HEK293 (cell line): ENCODE data around the gene ELAVL2.

Experiments used
- CTCF ChIA-PET: fragments of 350-600 bp; formaldehyde crosslinking; extraction: SDS; loops from one replicate; lab custom pipeline; 2021; ENCODE audit warnings: antibody characterized with exemption; lab: Yijun Ruan, JAX
- POLR2A ChIA-PET: fragments of 300-600 bp; formaldehyde crosslinking; extraction: SDS; loops from one replicate; lab custom pipeline; 2020; ENCODE audit warnings: antibody characterized with exemption, inconsistent platforms; lab: Yijun Ruan, JAX
- H3K27ac ChIP-seq: fragments of 200-500 bp; sonication (Bioruptor generic); 2 replicates; pipeline ENCODE4 v1.5.1; 2014; ENCODE audit warnings: low read depth, low read length, control low read depth, inconsistent platforms; ENCODE audit errors: extremely low read depth
- H3K36me3 ChIP-seq, 2 experiments: fragments of 200-500 bp in 1 of 2; sonication (Bioruptor generic) in 1 of 2; 1 replicate in 1 of 2; 2 replicates in 1 of 2; pipeline ENCODE4 v1.5.1; 2014 to 2017; ENCODE audit warnings: inconsistent platforms in 2 of 2, low read length in 2 of 2; ENCODE audit not compliant: control insufficient read depth in 2 of 2, insufficient read depth in 1 of 2
- H3K4me1 ChIP-seq: fragments of 200-500 bp; sonication (Bioruptor generic); 2 replicates; pipeline ENCODE4 v1.5.1; 2014; ENCODE audit warnings: mild to moderate bottlenecking, low read length, inconsistent platforms; ENCODE audit not compliant: control insufficient read depth, insufficient read depth
- H3K4me3 ChIP-seq: 2 replicates; pipeline ENCODE4 v1.5.1; 2011; ENCODE audit warnings: low read depth, mild to moderate bottlenecking, control low read depth, low read length, moderate library complexity
- H3K9me3 ChIP-seq: fragments of 200-500 bp; sonication (Bioruptor generic); 2 replicates; pipeline ENCODE4 v1.5.1; 2014; ENCODE audit warnings: low read depth, low read length, inconsistent platforms; ENCODE audit not compliant: control insufficient read depth, insufficient read depth
- BCL6B ChIP-seq: fragments of 450-650 bp; formaldehyde crosslinking; IDR thresholded peaks from 2 replicates; pipeline ENCODE4 v1.5.1; 2017; ENCODE audit warnings: missing biosample characterization, missing genetic modification characterization
- KLF8 ChIP-seq: fragments of 450-650 bp; formaldehyde crosslinking; IDR thresholded peaks from 2 replicates; pipeline ENCODE4 v1.5.1; 2016; ENCODE audit warnings: missing biosample characterization, missing genetic modification characterization
- PBX3 ChIP-seq: sonication (generic); formaldehyde crosslinking; IDR thresholded peaks from 2 replicates; pipeline ENCODE4 v1.8.1; 2022; ENCODE audit warnings: mild to moderate bottlenecking, moderate library complexity, missing genetic modification reagents
- SP3 ChIP-seq: fragments of 450-650 bp; formaldehyde crosslinking; IDR thresholded peaks from 2 replicates; pipeline ENCODE4 v1.5.1; 2016; ENCODE audit warnings: missing biosample characterization, missing genetic modification characterization
- ZBTB48 ChIP-seq: fragments of 450-650 bp; formaldehyde crosslinking; IDR thresholded peaks from 2 replicates; pipeline ENCODE4 v1.5.1; 2016; ENCODE audit warnings: missing biosample characterization, missing genetic modification characterization
- ZBTB7A ChIP-seq: fragments of 450-650 bp; formaldehyde crosslinking; IDR thresholded peaks from 2 replicates; pipeline ENCODE4 v1.5.1; 2016; ENCODE audit warnings: low read depth, missing biosample characterization, missing genetic modification characterization
- ZNF10 ChIP-seq: fragments of 450-650 bp; formaldehyde crosslinking; IDR thresholded peaks from 2 replicates; pipeline ENCODE4 v1.5.1; 2017; ENCODE audit warnings: missing biosample characterization, missing genetic modification characterization
- ZNF148 ChIP-seq: fragments of 450-650 bp; formaldehyde crosslinking; IDR thresholded peaks from 2 replicates; pipeline ENCODE4 v1.5.0; 2017; ENCODE audit warnings: missing biosample characterization, missing genetic modification characterization, borderline replicate concordance
- ZNF155 ChIP-seq: fragments of 450-650 bp; formaldehyde crosslinking; IDR thresholded peaks from 2 replicates; pipeline ENCODE4 v1.5.1; 2016; ENCODE audit warnings: missing biosample characterization, missing genetic modification characterization
- ZNF19 ChIP-seq: fragments of 450-650 bp; formaldehyde crosslinking; IDR thresholded peaks from 2 replicates; pipeline ENCODE4; 2016; ENCODE audit warnings: missing biosample characterization, missing genetic modification characterization, low read depth
- ZNF26 ChIP-seq: fragments of 450-650 bp; formaldehyde crosslinking; IDR thresholded peaks from 2 replicates; pipeline ENCODE4 v1.5.1; 2016; ENCODE audit warnings: missing biosample characterization, missing genetic modification characterization
- ZNF350 ChIP-seq: fragments of 450-650 bp; formaldehyde crosslinking; IDR thresholded peaks from 2 replicates; pipeline ENCODE4 v1.5.0; 2017; ENCODE audit warnings: missing biosample characterization, mild to moderate bottlenecking, missing genetic modification characterization
- ZNF433 ChIP-seq: fragments of 450-650 bp; formaldehyde crosslinking; IDR thresholded peaks from 2 replicates; pipeline ENCODE4 v1.5.1; 2016; ENCODE audit warnings: missing biosample characterization, missing genetic modification characterization, low read depth
- ZNF585B ChIP-seq: fragments of 450-650 bp; formaldehyde crosslinking; IDR thresholded peaks from 2 replicates; pipeline ENCODE4 v1.5.1; 2016; ENCODE audit warnings: missing biosample characterization, missing genetic modification characterization
- ZNF639 ChIP-seq: fragments of 450-650 bp; formaldehyde crosslinking; IDR thresholded peaks from 2 replicates; pipeline ENCODE4 v1.5.1; 2016; ENCODE audit warnings: missing biosample characterization, missing genetic modification characterization
- ZNF701 ChIP-seq: fragments of 450-650 bp; formaldehyde crosslinking; IDR thresholded peaks from 2 replicates; pipeline ENCODE4 v1.5.1; 2016; ENCODE audit warnings: missing biosample characterization, missing genetic modification characterization
- ZNF768 ChIP-seq: fragments of 450-650 bp; formaldehyde crosslinking; IDR thresholded peaks from 2 replicates; pipeline ENCODE4 v1.5.1; 2018; ENCODE audit warnings: missing biosample characterization, mild to moderate bottlenecking, missing genetic modification characterization
- ZNF776 ChIP-seq: fragments of 450-650 bp; formaldehyde crosslinking; IDR thresholded peaks from 2 replicates; pipeline ENCODE4 v1.5.0; 2017; ENCODE audit warnings: missing biosample characterization, missing genetic modification characterization, borderline replicate concordance
- ZNF830 ChIP-seq: fragments of 450-650 bp; IDR thresholded peaks from 2 replicates; pipeline ENCODE4 v1.5.0; 2018; ENCODE audit warnings: missing biosample characterization, missing genetic modification characterization, low read depth, mild to moderate bottlenecking, moderate library complexity
- ZNF837 ChIP-seq: fragments of 450-650 bp; formaldehyde crosslinking; IDR thresholded peaks from 2 replicates; pipeline ENCODE4 v1.5.1; 2016; ENCODE audit warnings: missing biosample characterization, missing genetic modification characterization

Gene ELAVL2

GRCh38 chr9:23707249-23707648 is 118.8 kb downstream of the ELAVL2 start (continued):
- no peak for TF ChIP-seq ZBTB48 (tag by site-specific recombination)

GRCh38 chr9:23702311-23702922 is 123.6 kb downstream of the ELAVL2 start:
- Histone ChIP-seq H3K36me3 (peaks cover 0 to 3% of the 10 kb centered on the region in 2 experiments; a peak in 1 of 3 replicates), H3K4me3 (no peak overlapping the region), H3K4me1 (no peaks in the 10 kb centered on the region), H3K9me3 (no peaks in the 10 kb centered on the region), H3K27ac (no peak overlapping the region)
- ChIA-PET CTCF (interaction anchor here (0.7 to 1.6 kb wide), 5 partner anchors 9 to 1231 kb away, joined by 3 to 4 read pairs (median 3); no protein-coding TSS in a partner anchor), POLR2A (no interaction called here)
- TF ChIP-seq ZNF768 (tag by site-specific recombination) (no peak), PBX3 (CRISPR knock-in tag) (no peak), ZNF10 (tag by site-specific recombination) (no peak), ZNF148 (tag by site-specific recombination) (no peak), BCL6B (no peak), ZNF830 (no peak), ZNF26 (tag by site-specific recombination) (no peak), ZNF837 (tag by site-specific recombination) (no peak), SP3 (tag by site-specific recombination) (no peak), ZNF19 (tag by site-specific recombination) (no peak), ZNF701 (tag by site-specific recombination) (no peak)

GRCh38 chr9:23701291-23701690 is 124.7 kb downstream of the ELAVL2 start:
- ChIA-PET CTCF (interaction anchor here (0.8 to 1.6 kb wide), 3 partner anchors 17 to 110 kb away, joined by 3 to 4 read pairs (median 3); no protein-coding TSS in a partner anchor), POLR2A (no interaction called here)
- TF ChIP-seq ZBTB7A (tag by site-specific recombination) (no peak), ZNF776 (tag by site-specific recombination) (no peak), ZNF585B (tag by site-specific recombination) (no peak), ZNF433 (tag by site-specific recombination) (no peak), ZNF155 (tag by site-specific recombination) (no peak), KLF8 (tag by site-specific recombination) (no peak), SP3 (tag by site-specific recombination) (no peak), ZNF639 (tag by site-specific recombination) (no peak), ZNF350 (no peak)
- H3K36me3 ChIP-seq, result peaks cover 0 to 3% of the 10 kb centered on the region in 2 experiments; a peak in 2 of 3 replicates
- no peak overlapping the region for H3K27ac ChIP-seq
- no peaks in the 10 kb centered on the region for H3K9me3 ChIP-seq
- no peaks in the 10 kb centered on the region for H3K4me1 ChIP-seq
- H3K4me3 ChIP-seq, result no peak overlapping the region
